ENCODE data around the gene PPP2R2C. TPM values are rescaled to one million over a fixed set of nuclear protein-coding genes. Genes with fewer than 3 reads are reported as not detected.

Gene PPP2R2C
- total RNA-seq, 4 donors from 2014 or later: 0.50 to 2.7 (median 1.4) TPM

GRCh38 chr4:6410068-6410467 lies 62.3 kb downstream of the PPP2R2C start:
- no peak for TF ChIP-seq POLR2A (IDR thresholded peaks at IDR 0.05; ENCODE audit: low read depth)
- TF ChIP-seq POLR2AphosphoS5 (IDR thresholded peaks at IDR 0.05): no peak
- TF ChIP-seq, protein P1, sequence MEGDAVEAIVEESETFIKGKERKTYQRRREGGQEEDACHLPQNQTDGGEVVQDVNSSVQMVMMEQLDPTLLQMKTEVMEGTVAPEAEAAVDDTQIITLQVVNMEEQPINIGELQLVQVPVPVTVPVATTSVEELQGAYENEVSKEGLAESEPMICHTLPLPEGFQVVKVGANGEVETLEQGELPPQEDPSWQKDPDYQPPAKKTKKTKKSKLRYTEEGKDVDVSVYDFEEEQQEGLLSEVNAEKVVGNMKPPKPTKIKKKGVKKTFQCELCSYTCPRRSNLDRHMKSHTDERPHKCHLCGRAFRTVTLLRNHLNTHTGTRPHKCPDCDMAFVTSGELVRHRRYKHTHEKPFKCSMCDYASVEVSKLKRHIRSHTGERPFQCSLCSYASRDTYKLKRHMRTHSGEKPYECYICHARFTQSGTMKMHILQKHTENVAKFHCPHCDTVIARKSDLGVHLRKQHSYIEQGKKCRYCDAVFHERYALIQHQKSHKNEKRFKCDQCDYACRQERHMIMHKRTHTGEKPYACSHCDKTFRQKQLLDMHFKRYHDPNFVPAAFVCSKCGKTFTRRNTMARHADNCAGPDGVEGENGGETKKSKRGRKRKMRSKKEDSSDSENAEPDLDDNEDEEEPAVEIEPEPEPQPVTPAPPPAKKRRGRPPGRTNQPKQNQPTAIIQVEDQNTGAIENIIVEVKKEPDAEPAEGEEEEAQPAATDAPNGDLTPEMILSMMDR (IDR thresholded peaks at IDR 0.05): no peak
- no peak for TF ChIP-seq EP300 (IDR thresholded peaks at IDR 0.05)
- H3K4me1 ChIP-seq: no peaks in the 10 kb centered on the region
- H3K27ac ChIP-seq (replicated peaks in 1 of 4): no peak overlapping the region
- no peaks in the 10 kb centered on the region for H3K36me3 ChIP-seq
- H3K9me3 ChIP-seq: no peaks in the 10 kb centered on the region
- 83% methylated on average over 9 of the region's 11 CpGs for WGBS
- no peak overlapping the region for H3K4me3 ChIP-seq
- no peak for DNase-seq (ENCODE audit: extremely low spot score)
- peaks cover 0 to 25% (median 0%) of the 10 kb centered on the region in 4 donors for H3K27me3 ChIP-seq
- intact Hi-C loops (cut with DNase I): no loop called here

DNA sequence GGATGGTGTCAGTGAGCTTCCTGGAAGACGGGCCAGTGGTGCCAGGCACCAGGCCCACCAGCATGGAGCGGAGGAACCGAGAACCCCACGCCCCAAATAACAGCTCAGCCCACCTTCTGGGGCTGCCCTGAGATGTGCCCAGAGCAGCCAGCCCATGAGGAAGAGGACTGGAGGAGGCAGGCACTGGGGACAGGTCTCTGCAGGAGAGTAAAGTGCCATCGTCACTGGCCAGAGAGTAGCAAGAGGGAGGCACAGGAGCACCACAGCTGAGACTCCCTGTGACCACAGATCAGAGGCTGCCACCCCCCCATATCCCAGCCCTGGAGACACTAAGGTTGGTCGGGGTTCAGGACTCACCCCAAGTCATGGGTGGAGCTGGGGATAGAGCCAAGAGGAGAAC lies 63.0 kb downstream of the PPP2R2C start:
- no peaks in the 10 kb centered on the region for H3K9me3 ChIP-seq
- TF ChIP-seq EP300 (IDR thresholded peaks at IDR 0.05): no peak
- TF ChIP-seq POLR2AphosphoS5 (IDR thresholded peaks at IDR 0.05): no peak
- TF ChIP-seq, protein P1 (IDR thresholded peaks at IDR 0.05): no peak
- no peak for TF ChIP-seq POLR2A (IDR thresholded peaks at IDR 0.05; ENCODE audit: low read depth)
- no peak for DNase-seq (ENCODE audit: extremely low spot score)
- H3K36me3 ChIP-seq: no peaks in the 10 kb centered on the region
- no peak overlapping the region for H3K4me3 ChIP-seq
- H3K4me1 ChIP-seq: no peaks in the 10 kb centered on the region
- H3K27ac ChIP-seq (replicated peaks in 1 of 4): no peak overlapping the region
- H3K27me3 ChIP-seq: peaks cover 0 to 25% (median 0%) of the 10 kb centered on the region in 4 donors
- 85% methylated on average over 6 of the region's 6 CpGs for WGBS
- intact Hi-C loops (cut with DNase I): no loop called here

GRCh38 chr4:6408263-6408662 lies 64.2 kb downstream of the PPP2R2C start:
- WGBS: 47% methylated on average over 3 of the region's 4 CpGs
- Histone ChIP-seq H3K4me1 (peaks cover 0 to 2% (median under 1%) of the 10 kb centered on the region in 4 donors), H3K36me3 (no peaks in the 10 kb centered on the region), H3K27me3 (peaks cover 0 to 33% (median 0%) of the 10 kb centered on the region in 4 donors), H3K27ac (replicated peaks in 1 of 4) (no peak overlapping the region), H3K9me3 (no peaks in the 10 kb centered on the region), H3K4me3 (no peak overlapping the region)
- intact Hi-C loops (cut with DNase I): no loop called here
- TF ChIP-seq, protein P1 (IDR thresholded peaks at IDR 0.05): no peak
- TF ChIP-seq EP300 (IDR thresholded peaks at IDR 0.05) (no peak), POLR2AphosphoS5 (IDR thresholded peaks at IDR 0.05) (no peak), POLR2A (IDR thresholded peaks at IDR 0.05; ENCODE audit: low read depth) (no peak)
- DNase-seq (ENCODE audit: extremely low spot score): no peak

DNA sequence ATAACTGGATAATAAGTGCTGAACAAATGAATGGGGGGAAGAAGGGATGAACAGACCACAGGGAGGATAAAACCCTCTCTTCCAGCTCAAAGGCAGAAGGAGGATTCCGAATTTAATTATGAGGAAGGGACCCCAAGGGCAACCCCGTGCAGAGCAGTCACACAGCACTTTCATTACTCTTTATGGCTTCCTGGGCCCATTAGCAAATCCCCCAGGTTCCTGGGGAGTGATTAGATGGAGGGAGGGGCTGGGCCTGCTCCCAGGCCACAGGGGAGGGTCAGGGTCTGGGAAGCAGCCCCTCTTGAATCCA lies 67.1 kb downstream of the PPP2R2C start:
- WGBS: 19% methylated on average over 2 of the region's 2 CpGs
- Histone ChIP-seq H3K4me1 (peaks cover 0 to 7% (median 3%) of the 10 kb centered on the region in 4 donors), H3K36me3 (no peaks in the 10 kb centered on the region), H3K9me3 (no peaks in the 10 kb centered on the region), H3K27ac (replicated peaks in 1 of 4) (no peak overlapping the region), H3K27me3 (peaks cover 0 to 58% (median 6%) of the 10 kb centered on the region in 4 donors), H3K4me3 (no peak overlapping the region)
- intact Hi-C loops (cut with DNase I): no loop called here
- TF ChIP-seq EP300 (IDR thresholded peaks at IDR 0.05) (no peak), POLR2A (IDR thresholded peaks at IDR 0.05; ENCODE audit: low read depth) (no peak), POLR2AphosphoS5 (IDR thresholded peaks at IDR 0.05) (no peak)
- TF ChIP-seq, protein P1 (IDR thresholded peaks at IDR 0.05): no peak
- DNase-seq (ENCODE audit: extremely low spot score): no peak
